Endothelial cell of umbilical vein (primary cell): ENCODE measurements around the gene MAFF. TPM values are rescaled to one million over a fixed set of nuclear protein-coding genes. Genes with fewer than 3 reads are reported as not detected.

ENCODE experiments used
- BruUV-seq: library from RNA; stranded (reverse); fragments of 400-500 nt; replicated peaks from 2 replicates; lab custom pipeline; 2021; lab: Mats Ljungman, UMichigan
- CTCF ChIA-PET: fragments of 300-600, 350-600 bp; sonication (Branson Sonifier 250); formaldehyde crosslinking; loops from one replicate; lab custom pipeline; 2021; ENCODE audit warnings: antibody characterized with exemption, inconsistent platforms; lab: Charles Lee
- POLR2A ChIA-PET: fragments of 300-600, 350-600 bp; sonication (Branson Sonifier 250); formaldehyde crosslinking; loops from one replicate; lab custom pipeline; 2021; ENCODE audit warnings: antibody characterized with exemption, inconsistent platforms; lab: Charles Lee
- DNase-seq: peaks from one replicate; pipeline ENCODE4 v3.0.0-alpha.2; 2011; ENCODE audit warnings: low read depth, low spot score
- FAIRE-seq: peaks from 2 replicates; lab custom pipeline; 2011; peaks lifted over from hg19 to GRCh38; lab: Jason Lieb, UNC
- H2AFZ ChIP-seq: 2 replicates; pipeline ENCODE4 v1.6.0; 2012; ENCODE audit warnings: low read depth, low read length, control low read depth, inconsistent platforms
- H3K27ac ChIP-seq: 2 replicates; pipeline ENCODE4 v1.5.1; 2011; ENCODE audit warnings: low read depth, mild to moderate bottlenecking, control low read depth, low read length, moderate library complexity; ENCODE audit not compliant: insufficient read depth
- H3K27me3 ChIP-seq, 2 experiments: 2 replicates each; pipeline versions ENCODE4 v1.6.0 to v1.6.1; 2011; ENCODE audit warnings: low read length in 2 of 2, mixed read lengths in 1 of 2; ENCODE audit not compliant: control insufficient read depth in 2 of 2, insufficient read depth in 2 of 2
- H3K36me3 ChIP-seq, 2 experiments: 2 replicates in 1 of 2; 3 replicates in 1 of 2; pipeline ENCODE4 v1.5.1; 2011; ENCODE audit warnings: low read length in 2 of 2, mild to moderate bottlenecking in 1 of 2, moderate library complexity in 1 of 2; ENCODE audit not compliant: control insufficient read depth in 2 of 2, insufficient read depth in 2 of 2; ENCODE audit errors: extremely low read depth in 1 of 2
- H3K4me1 ChIP-seq: 3 replicates; pipeline ENCODE4 v1.5.1; 2011; ENCODE audit warnings: mild to moderate bottlenecking, low read length; ENCODE audit not compliant: control insufficient read depth, insufficient read depth; ENCODE audit errors: extremely low read depth
- H3K4me2 ChIP-seq: 2 replicates; pipeline ENCODE4 v1.6.1; 2011; ENCODE audit warnings: low read length, control low read depth, mixed read lengths; ENCODE audit not compliant: insufficient read depth
- H3K4me3 ChIP-seq, 3 experiments: fragments of 200-600 bp in 1 of 3; sonication (generic), shearing (Covaris generic) in 1 of 3; replicated peaks in 1 of 3; 2 replicates each; pipeline ENCODE4 v1.5.1; 2011 to 2016; ENCODE audit warnings: control low read depth in 3 of 3, low read length in 3 of 3, mild to moderate bottlenecking in 2 of 3, inconsistent platforms in 1 of 3, low read depth in 1 of 3, moderate library complexity in 1 of 3; ENCODE audit not compliant: insufficient read depth in 1 of 3
- H3K79me2 ChIP-seq: 2 replicates; pipeline ENCODE4 v1.6.0; 2012; ENCODE audit warnings: low read length, inconsistent platforms; ENCODE audit not compliant: control insufficient read depth, insufficient read depth
- H3K9ac ChIP-seq: replicated peaks from 2 replicates; pipeline ENCODE3; 2011; ENCODE audit warnings: low read length, control low read depth; ENCODE audit not compliant: insufficient read depth; ENCODE audit errors: extremely low read depth
- H3K9me1 ChIP-seq: replicated peaks from 3 replicates; pipeline ENCODE4 v1.6.0; 2011; ENCODE audit warnings: mild to moderate bottlenecking, low read length; ENCODE audit not compliant: control insufficient read depth, insufficient read depth; ENCODE audit errors: extremely low read depth
- H3K9me3 ChIP-seq: replicated peaks from 2 replicates; pipeline ENCODE4 v1.5.1; 2012; ENCODE audit warnings: low read length, inconsistent platforms; ENCODE audit not compliant: control insufficient read depth, insufficient read depth
- H4K20me1 ChIP-seq: replicated peaks from 2 replicates; pipeline ENCODE3; 2011; ENCODE audit warnings: mild to moderate bottlenecking, low read length; ENCODE audit not compliant: control insufficient read depth, insufficient read depth; ENCODE audit errors: extremely low read depth
- CTCF ChIP-seq, 2 donors: IDR thresholded peaks; 1 replicate in 1 of 2; 2 replicates in 1 of 2; pipeline ENCODE4 v1.5.1; 2011; ENCODE audit warnings: low read length in 2 of 2, mild to moderate bottlenecking in 2 of 2, moderate library complexity in 2 of 2, control low read depth in 1 of 2, inconsistent platforms in 1 of 2, low read depth in 1 of 2; ENCODE audit not compliant: insufficient read depth in 1 of 2; ENCODE audit errors: extremely low read depth in 1 of 2
- EZH2 ChIP-seq: IDR thresholded peaks from 2 replicates; pipeline ENCODE4 v1.6.1; 2012; ENCODE audit warnings: borderline replicate concordance, low read depth, mild to moderate bottlenecking, moderate library complexity, low read length, inconsistent platforms; ENCODE audit not compliant: severe bottlenecking
- FOS ChIP-seq: IDR thresholded peaks from 2 replicates; pipeline ENCODE4 v1.6.1; 2011; ENCODE audit warnings: mild to moderate bottlenecking, low read length, moderate library complexity, borderline replicate concordance; ENCODE audit not compliant: insufficient read depth
- GATA2 ChIP-seq: IDR thresholded peaks from 2 replicates; pipeline ENCODE4 v1.7.0; 2011; ENCODE audit warnings: low read depth, mild to moderate bottlenecking, moderate library complexity, mixed read lengths, low read length; ENCODE audit not compliant: insufficient read length, insufficient read depth
- JUN ChIP-seq: IDR thresholded peaks from 2 replicates; pipeline ENCODE4 v1.6.1; 2011; ENCODE audit warnings: borderline replicate concordance, low read depth; ENCODE audit not compliant: insufficient read length, insufficient read depth
- MYC ChIP-seq: IDR thresholded peaks from one replicate; pipeline ENCODE4 v1.6.1; 2011; ENCODE audit warnings: mild to moderate bottlenecking, low read depth, low read length
- POLR2A ChIP-seq: IDR thresholded peaks from 2 replicates; pipeline ENCODE4 v1.6.1; 2012; ENCODE audit warnings: low read depth, mild to moderate bottlenecking, control low read depth, low read length
- POLR2AphosphoS5 ChIP-seq: IDR thresholded peaks from 2 replicates; pipeline ENCODE4 v1.6.1; 2012; ENCODE audit warnings: low read depth, mild to moderate bottlenecking, control low read depth, low read length, moderate library complexity; ENCODE audit not compliant: insufficient read depth
- dilution Hi-C: fragments of 300-500 bp; cut with MboI; formaldehyde crosslinking; loops from one replicate; pipeline ENCODE4 v1.15.0; 2019; ENCODE audit warnings: low sequenced_read_pairs; ENCODE audit not compliant: extremely low pct_ligation_motif_present
- intact Hi-C: fragments of 100-400 bp; cut with micrococcal nuclease; formaldehyde crosslinking; loops from one replicate; pipeline ENCODE4 v1.10.0; 2022
- polyA plus RNA-seq, 4 experiments: library from polyadenylated mRNA; depleted of rRNA in 3 of 4; stranded (reverse) in 3 of 4; unstranded in 1 of 4; fragments of >200 nt; gene quantifications; 2 replicates each; pipeline versions ENCODE4 v1.2.1 to v1.2.3, GENCODE V29; 2011 to 2012; ENCODE audit warnings: missing spikeins in 1 of 4
- total RNA-seq: library from RNA; stranded (reverse); gene quantifications from 2 replicates; pipeline ENCODE4 v1.2.3, GENCODE V29; 2021
- TF ChIP-seq, protein P1 (sequence below): IDR thresholded peaks from 2 replicates; pipeline ENCODE4 v1.6.1; 2011; ENCODE audit not compliant: insufficient read depth, insufficient read length

MAFF gene
- total and polyA plus RNA-seq, 2 donors (not counting 3 experiments of a cell fraction or from before 2014, with no cell fraction given) = 29.0 to 61.2 TPM

DNA sequence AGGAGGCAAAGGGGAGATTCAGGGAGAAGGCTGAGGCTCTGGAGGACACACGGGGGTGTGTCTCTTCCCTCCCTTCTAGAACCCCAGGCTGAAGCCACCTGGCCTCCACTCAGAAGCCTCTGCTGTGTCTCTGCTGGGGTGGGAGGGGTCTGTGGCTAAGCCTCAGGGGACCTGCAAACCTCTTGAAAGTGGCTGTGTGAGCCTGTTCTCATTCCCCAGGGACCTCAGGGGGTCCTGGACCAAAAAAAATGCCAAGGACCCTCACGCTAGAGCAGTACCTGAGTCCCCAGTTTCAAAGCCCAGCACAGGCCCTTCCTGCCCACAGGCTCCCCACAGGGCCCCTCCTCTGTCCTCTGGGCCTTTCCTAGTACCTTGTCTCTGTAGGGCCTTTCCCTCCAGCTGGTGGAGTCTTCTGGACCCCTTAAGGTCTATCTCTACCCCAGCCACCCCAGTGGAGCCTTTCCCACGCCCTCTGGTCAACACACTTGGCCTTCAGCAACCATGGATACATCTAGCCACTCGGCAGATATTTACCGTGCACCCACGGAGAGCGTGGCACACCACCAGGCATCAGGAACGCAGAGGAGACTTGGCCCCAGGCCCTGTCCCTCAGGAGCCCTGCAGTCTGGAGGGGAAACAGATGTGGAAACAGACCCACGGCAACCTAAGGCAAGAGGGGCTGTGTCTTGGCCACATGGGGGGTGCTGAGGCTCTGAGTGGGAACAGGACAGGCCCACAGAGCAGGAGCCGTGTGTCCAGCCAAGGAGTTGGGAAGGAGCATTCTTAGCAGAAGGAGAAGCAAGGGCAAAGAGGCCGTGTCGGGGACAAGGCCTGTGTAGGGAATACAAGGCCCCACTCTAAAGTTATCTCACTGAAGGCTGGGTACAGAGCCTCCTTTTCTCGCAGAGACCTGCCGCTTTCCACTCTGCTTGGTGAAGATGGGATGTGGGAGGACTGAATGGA lies 38.6 kb upstream of the MAFF start:
- no peak overlapping the region for H3K4me2 ChIP-seq
- POLR2A ChIA-PET = no interaction called here
- DNase-seq (no peak), FAIRE-seq (no peak)
- no peaks in the 10 kb centered on the region for H4K20me1 ChIP-seq
- no peaks in the 10 kb centered on the region for H3K9me3 ChIP-seq
- CTCF ChIA-PET = interaction anchor here (0.9 to 1.0 kb wide), 2 partner anchors 13 to 21 kb away, joined by 3 to 4 read pairs; no protein-coding TSS in a partner anchor
- H3K4me1 ChIP-seq = peaks cover 8% of the 10 kb centered on the region
- H3K79me2 ChIP-seq = no peaks in the 10 kb centered on the region
- TF ChIP-seq MYC = no peak
- no peak for TF ChIP-seq JUN
- no peak for TF ChIP-seq POLR2AphosphoS5
- TF ChIP-seq FOS = no peak
- no peak for TF ChIP-seq POLR2A
- TF ChIP-seq, protein P1, sequence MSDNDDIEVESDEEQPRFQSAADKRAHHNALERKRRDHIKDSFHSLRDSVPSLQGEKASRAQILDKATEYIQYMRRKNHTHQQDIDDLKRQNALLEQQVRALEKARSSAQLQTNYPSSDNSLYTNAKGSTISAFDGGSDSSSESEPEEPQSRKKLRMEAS = no peak
- no peak for TF ChIP-seq CTCF (IDR thresholded peaks at IDR 0.05; ENCODE audit: extremely low read depth in 1 of 2, insufficient read depth in 1 of 2, low read depth in 1 of 2, low read length in 2 of 2)
- TF ChIP-seq EZH2 = no peak
- TF ChIP-seq GATA2 = no peak
- no peak overlapping the region for H3K27ac ChIP-seq
- no peaks in the 10 kb centered on the region for H3K27me3 ChIP-seq
- BruUV-seq = no TSS peak
- H2AFZ ChIP-seq = no peak overlapping the region
- no peak overlapping the region for H3K4me3 ChIP-seq
- dilution Hi-C loops = no loop called here
- no peak overlapping the region for H3K9ac ChIP-seq
- H3K9me1 ChIP-seq = no peaks in the 10 kb centered on the region
- no peaks in the 10 kb centered on the region for H3K36me3 ChIP-seq
- intact Hi-C loops = no loop called here
